PC-9 (cell line): Measurements from ENCODE around the gene CDC16. TPM values are rescaled to one million over a fixed set of nuclear protein-coding genes. Genes with fewer than 3 reads are reported as not detected.

Source experiments
- BruUV-seq: library from RNA; stranded (reverse); fragments of 400-500 nt; replicated peaks from 2 replicates; lab custom pipeline; 2021; lab: Mats Ljungman, UMichigan
- CTCF ChIA-PET: fragments of 300-600 bp; sonication (Branson Sonifier 250); formaldehyde crosslinking; loops from one replicate; lab custom pipeline; 2022; ENCODE audit warnings: antibody characterized with exemption; lab: Charles Lee
- POLR2A ChIA-PET: fragments of 300-600 bp; sonication (Branson Sonifier 250); formaldehyde crosslinking; loops from one replicate; lab custom pipeline; 2022; ENCODE audit warnings: antibody characterized with exemption; ENCODE audit not compliant: unreplicated experiment; lab: Charles Lee
- DNase-seq, 2 experiments: peaks; one replicate each; pipeline versions ENCODE4 v3.0.0 to v3.0.0-alpha.2; 2015 to 2022; ENCODE audit warnings: mixed read lengths in 1 of 2
- H2AFZ ChIP-seq: fragments of 200-600 bp; sonication (generic); 2 replicates; pipeline ENCODE4 v1.8.1; 2017; ENCODE audit warnings: antibody characterized with exemption
- H3F3A ChIP-seq: fragments of 200-600 bp; sonication (generic); 2 replicates; pipeline ENCODE4 v1.8.1; 2017; ENCODE audit warnings: antibody characterized with exemption, mild to moderate bottlenecking, low read depth; ENCODE audit not compliant: insufficient read depth
- H3K27ac ChIP-seq: fragments of 200-600 bp; sonication (generic); 2 replicates; pipeline ENCODE4 v1.6.1; 2016; ENCODE audit warnings: mixed run types
- H3K27me3 ChIP-seq: fragments of 200-600 bp; sonication (generic); 2 replicates; pipeline ENCODE4 v1.6.1; 2016; ENCODE audit warnings: low read depth, mixed run types; ENCODE audit not compliant: insufficient read depth
- H3K36me3 ChIP-seq: fragments of 200-600 bp; sonication (generic); 2 replicates; pipeline ENCODE4 v1.6.1; 2016; ENCODE audit warnings: low read depth, mixed run types
- H3K4me1 ChIP-seq: fragments of 200-600 bp; sonication (generic); replicated peaks from 2 replicates; pipeline ENCODE4 v1.6.1; 2016; ENCODE audit warnings: mixed run types; ENCODE audit not compliant: insufficient read depth
- H3K4me2 ChIP-seq: fragments of 200-600 bp; sonication (generic); 2 replicates; pipeline ENCODE4 v1.6.1; 2017; ENCODE audit warnings: mixed run types
- H3K4me3 ChIP-seq: fragments of 200-600 bp; sonication (generic); 2 replicates; pipeline ENCODE4 v1.6.1; 2016; ENCODE audit warnings: mixed run types
- H3K79me2 ChIP-seq: fragments of 200-600 bp; sonication (generic); 2 replicates; pipeline ENCODE4 v1.6.1; 2017; ENCODE audit warnings: low read depth, mixed run types
- H3K9me2 ChIP-seq: fragments of 200-600 bp; sonication (generic); 2 replicates; pipeline ENCODE4 v1.8.1; 2017; ENCODE audit warnings: mild to moderate bottlenecking; ENCODE audit not compliant: insufficient read depth
- H3K9me3 ChIP-seq: fragments of 200-600 bp; sonication (generic); 2 replicates; pipeline ENCODE4 v1.8.1; 2016; ENCODE audit warnings: low read depth; ENCODE audit not compliant: insufficient read depth
- H4K20me1 ChIP-seq: fragments of 200-600 bp; sonication (generic); 2 replicates; pipeline ENCODE4 v1.8.1; 2017; ENCODE audit not compliant: insufficient read depth
- CTCF ChIP-seq: fragments of 200-600 bp; sonication (generic); conservative IDR thresholded peaks from 2 replicates; pipeline ENCODE4 v1.6.1; 2017; ENCODE audit warnings: mixed run types, antibody characterized with exemption, mild to moderate bottlenecking, moderate library complexity
- EZH2 ChIP-seq: fragments of 200-600 bp; sonication (generic); IDR thresholded peaks from 2 replicates; pipeline ENCODE4 v1.8.0; 2017; ENCODE audit warnings: antibody characterized with exemption, low read depth
- intact Hi-C: fragments of 100-400 bp; cut with micrococcal nuclease; formaldehyde crosslinking; loops from one replicate; pipeline ENCODE4 v1.10.0; 2022; ENCODE audit not compliant: unreplicated experiment
- total RNA-seq: library from RNA; stranded (reverse); gene quantifications from 2 replicates; pipeline ENCODE4 v1.2.3, GENCODE V29; 2021

The CDC16 gene
- total RNA-seq, 1 experiment from 2014 or later: 56.8 TPM

GRCh38 chr13:114228176-114228575, 6.5 kb upstream of the CDC16 start:
- H3K27me3 ChIP-seq: peaks cover 9% of the 10 kb centered on the region; the same call in 1 of the 2 replicates
- ChIA-PET CTCF (no interaction called here), POLR2A (no interaction called here)
- no peak for DNase-seq
- intact Hi-C loops: loop anchor here (5.0 kb wide), 1 partner anchor 246 kb away; no protein-coding TSS in a partner anchor
- no peak overlapping the region for H3K4me3 ChIP-seq
- no TSS peak for BruUV-seq
- H3K27ac ChIP-seq: no peak overlapping the region
- no peaks in the 10 kb centered on the region for H3K9me2 ChIP-seq
- no peaks in the 10 kb centered on the region for H4K20me1 ChIP-seq
- no peaks in the 10 kb centered on the region for H3K79me2 ChIP-seq
- H3K36me3 ChIP-seq: no peaks in the 10 kb centered on the region
- no peak overlapping the region for H2AFZ ChIP-seq
- H3F3A ChIP-seq: peaks cover 15% of the 10 kb centered on the region; the same call in 1 of the 2 replicates
- 0 out of 2 replicates have a peak, but pooled peaks cover 11% of the 10 kb centered on the region for H3K4me1 ChIP-seq
- H3K4me2 ChIP-seq: no peak overlapping the region
- TF ChIP-seq EZH2: no peak
- TF ChIP-seq CTCF: no peak
- no peaks in the 10 kb centered on the region for H3K9me3 ChIP-seq

GRCh38 chr13:114229506-114229905, 5.2 kb upstream of the CDC16 start:
- Histone ChIP-seq H3K4me3 (no peak overlapping the region), H3K9me2 (no peaks in the 10 kb centered on the region), H3K36me3 (no peaks in the 10 kb centered on the region), H3K4me1 (0 out of 2 replicates have a peak, but pooled peaks cover 18% of the 10 kb centered on the region), H2AFZ (no peak overlapping the region), H3K27me3 (peaks cover 9% of the 10 kb centered on the region; the same call in 1 of the 2 replicates), H3K9me3 (no peaks in the 10 kb centered on the region), H3F3A (peaks cover 13% of the 10 kb centered on the region; the same call in 1 of the 2 replicates), H3K79me2 (no peaks in the 10 kb centered on the region), H3K4me2 (no peak overlapping the region), H4K20me1 (no peaks in the 10 kb centered on the region), H3K27ac (no peak overlapping the region)
- no TSS peak for BruUV-seq
- TF ChIP-seq EZH2 (no peak), CTCF (no peak)
- intact Hi-C loops: loop anchor here (5.0 kb wide), 1 partner anchor 247 kb away; no protein-coding TSS in a partner anchor
- no peak for DNase-seq
- POLR2A ChIA-PET: no interaction called here
- CTCF ChIA-PET: no interaction called here

- BruUV-seq: no TSS peak
- Histone ChIP-seq H3K4me1 (0 out of 2 replicates have a peak, but pooled peaks cover 19% of the 10 kb centered on the region), H3K27ac (no peak overlapping the region), H4K20me1 (no peaks in the 10 kb centered on the region), H3F3A (peaks cover 8% of the 10 kb centered on the region; the same call in 1 of the 2 replicates), H3K79me2 (peaks cover 3% of the 10 kb centered on the region), H3K36me3 (no peaks in the 10 kb centered on the region), H3K9me3 (no peaks in the 10 kb centered on the region), H3K4me3 (no peak overlapping the region), H3K4me2 (no peak overlapping the region), H2AFZ (no peak overlapping the region), H3K9me2 (no peaks in the 10 kb centered on the region), H3K27me3 (peaks cover 9% of the 10 kb centered on the region; the same call in 1 of the 2 replicates)
- CTCF ChIA-PET: no interaction called here
- DNase-seq: no peak
- no peak for TF ChIP-seq EZH2
- no peak for TF ChIP-seq CTCF
- POLR2A ChIA-PET: no interaction called here
- intact Hi-C loops: no loop called here
These were observed 4.6 kb upstream of the CDC16 start for GRCh38 chr13:114230117-114230516.
